Suppressor macrophage (primary cell): Measurements from ENCODE around the gene RUVBL1.

Experiments
- DNase-seq, 4 experiments: peaks; one replicate each; pipeline ENCODE4 v3.0.0-alpha.2; 2020 to 2022

The RUVBL1 gene

GRCh38 chr3:128082546-128082945 lies 41.1 kb downstream of the RUVBL1 start:
- no peak for DNase-seq

- DNase-seq = peak in 3 of 4 experiments; percentile 24 to 41 (median 32)
Measured at GRCh38 chr3:128081846-128082245, 41.8 kb downstream of the RUVBL1 start.

- DNase-seq = no peak
Measured at GRCh38 chr3:128081226-128081625, 42.4 kb downstream of the RUVBL1 start.

GRCh38 chr3:128080323-128081080 lies 43.1 kb downstream of the RUVBL1 start:
- peak; percentile 65 to 85 (median 76) for DNase-seq

- no peak for DNase-seq
Measured at GRCh38 chr3:128079823-128080222, 43.8 kb downstream of the RUVBL1 start.

- no peak for DNase-seq
Measured at GRCh38 chr3:128078875-128079274, 44.7 kb downstream of the RUVBL1 start.

- DNase-seq = no peak
Measured at GRCh38 chr3:128078322-128078721, 45.3 kb downstream of the RUVBL1 start.

GRCh38 chr3:128077665-128078064 lies 45.9 kb downstream of the RUVBL1 start:
- peak; percentile 23 to 63 (median 60) for DNase-seq

- DNase-seq = peak; percentile 51 to 75 (median 67)
Measured at GRCh38 chr3:128077202-128077624, 46.4 kb downstream of the RUVBL1 start.

- DNase-seq = peak; percentile 63 to 82 (median 66)
Measured at GRCh38 chr3:128076483-128077201, 47.0 kb downstream of the RUVBL1 start.

GRCh38 chr3:128075522-128076482 lies 47.8 kb downstream of the RUVBL1 start:
- DNase-seq = peak; percentile 92 to 97 (median 96)

- peak in 3 of 4 experiments; percentile 22 to 38 (median 29) for DNase-seq
Measured at GRCh38 chr3:128074851-128075521, 48.6 kb downstream of the RUVBL1 start.

GRCh38 chr3:128073807-128074206 lies 49.8 kb downstream of the RUVBL1 start:
- DNase-seq = no peak

GRCh38 chr3:128073185-128073725 lies 50.4 kb downstream of the RUVBL1 start:
- DNase-seq = no peak

- DNase-seq = no peak
Measured at GRCh38 chr3:128072454-128073184, 51.0 kb downstream of the RUVBL1 start.

- DNase-seq = no peak
Measured at GRCh38 chr3:128071771-128072453, 51.7 kb downstream of the RUVBL1 start.

GRCh38 chr3:128070898-128071591 lies 52.6 kb downstream of the RUVBL1 start:
- no peak for DNase-seq

- DNase-seq = no peak
Measured at GRCh38 chr3:128069271-128069670, 54.3 kb downstream of the RUVBL1 start.

GRCh38 chr3:128068156-128068620 lies 55.4 kb downstream of the RUVBL1 start:
- peak; percentile 40 to 67 (median 58) for DNase-seq

- DNase-seq = no peak
Measured at GRCh38 chr3:128067489-128067888, 56.1 kb downstream of the RUVBL1 start.
